ENCODE data around the gene DNAH2.

Gene DNAH2

GRCh38 chr17:7841396-7841914, 123.9 kb downstream of the DNAH2 start:
- no peak for DNase-seq (ENCODE audit: extremely low read depth, low read depth)
- H3K4me3 ChIP-seq (replicated peaks; ENCODE audit: low read depth, low read length) = peak overlapping the region; percentile 89
- TF ChIP-seq, protein P1, sequence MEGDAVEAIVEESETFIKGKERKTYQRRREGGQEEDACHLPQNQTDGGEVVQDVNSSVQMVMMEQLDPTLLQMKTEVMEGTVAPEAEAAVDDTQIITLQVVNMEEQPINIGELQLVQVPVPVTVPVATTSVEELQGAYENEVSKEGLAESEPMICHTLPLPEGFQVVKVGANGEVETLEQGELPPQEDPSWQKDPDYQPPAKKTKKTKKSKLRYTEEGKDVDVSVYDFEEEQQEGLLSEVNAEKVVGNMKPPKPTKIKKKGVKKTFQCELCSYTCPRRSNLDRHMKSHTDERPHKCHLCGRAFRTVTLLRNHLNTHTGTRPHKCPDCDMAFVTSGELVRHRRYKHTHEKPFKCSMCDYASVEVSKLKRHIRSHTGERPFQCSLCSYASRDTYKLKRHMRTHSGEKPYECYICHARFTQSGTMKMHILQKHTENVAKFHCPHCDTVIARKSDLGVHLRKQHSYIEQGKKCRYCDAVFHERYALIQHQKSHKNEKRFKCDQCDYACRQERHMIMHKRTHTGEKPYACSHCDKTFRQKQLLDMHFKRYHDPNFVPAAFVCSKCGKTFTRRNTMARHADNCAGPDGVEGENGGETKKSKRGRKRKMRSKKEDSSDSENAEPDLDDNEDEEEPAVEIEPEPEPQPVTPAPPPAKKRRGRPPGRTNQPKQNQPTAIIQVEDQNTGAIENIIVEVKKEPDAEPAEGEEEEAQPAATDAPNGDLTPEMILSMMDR (IDR thresholded peaks at IDR 0.05; ENCODE audit: low read depth, low read length, missing control alignments) = no peak

- TF ChIP-seq, protein P1 (IDR thresholded peaks at IDR 0.05; ENCODE audit: low read depth, low read length, missing control alignments) = no peak
- DNase-seq (ENCODE audit: extremely low read depth, low read depth) = no peak
- peak overlapping the region; percentile 89 for H3K4me3 ChIP-seq (replicated peaks; ENCODE audit: low read depth, low read length)
Measured at GRCh38 chr17:7841915-7842379, 124.4 kb downstream of the DNAH2 start.

DNA sequence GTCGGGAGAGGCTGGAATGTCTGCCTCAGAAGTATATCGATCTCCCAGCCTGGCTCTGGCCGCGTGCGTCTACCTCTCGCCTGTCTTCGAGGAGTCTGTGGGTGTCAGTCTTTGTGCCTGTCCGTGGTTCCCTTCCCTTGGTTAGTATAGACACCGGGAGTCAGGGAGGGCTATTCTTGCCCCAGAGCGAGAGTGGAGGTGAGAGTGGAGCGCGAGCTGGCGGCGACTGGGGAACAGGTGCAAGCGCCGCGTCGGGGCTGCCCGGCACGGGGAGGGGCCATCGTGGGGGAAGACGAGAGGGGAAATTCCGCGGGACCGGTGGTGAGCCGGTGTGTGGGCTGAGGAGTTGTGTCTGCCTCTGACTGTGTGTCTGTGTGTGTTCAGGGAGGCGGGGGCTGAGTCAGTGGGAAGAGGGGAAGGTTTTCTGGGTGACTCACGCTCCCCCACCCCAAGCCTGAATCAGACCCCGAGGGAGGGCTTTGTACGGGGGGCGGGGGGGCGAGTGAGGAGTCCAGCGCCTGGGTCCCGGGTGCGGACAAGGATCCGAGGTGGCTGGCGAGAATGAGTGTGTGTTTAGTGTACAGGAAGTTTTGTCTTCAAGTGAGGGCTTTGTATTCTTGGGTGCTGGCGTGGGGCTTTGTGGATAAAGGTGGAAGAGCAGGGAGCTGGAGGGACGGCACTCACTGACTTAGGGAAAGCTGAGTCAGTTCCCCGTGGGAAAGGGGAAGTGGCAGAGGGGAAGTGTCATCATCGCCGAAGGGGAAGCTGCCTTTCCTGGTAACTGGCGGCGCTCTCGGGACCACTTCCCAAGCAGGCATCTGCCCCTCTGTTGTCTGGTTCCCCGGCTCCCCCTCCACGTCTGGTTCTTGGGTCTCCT, 125.1 kb downstream of the DNAH2 start:
- TF ChIP-seq, protein P1 (IDR thresholded peaks at IDR 0.05; ENCODE audit: low read depth, low read length, missing control alignments) = no peak
- H3K4me3 ChIP-seq (replicated peaks; ENCODE audit: low read depth, low read length) = peak overlapping the region; percentile 89
- no peak for DNase-seq (ENCODE audit: extremely low read depth, low read depth)

- TF ChIP-seq, protein P1 (IDR thresholded peaks at IDR 0.05; ENCODE audit: low read depth, low read length, missing control alignments) = no peak
- no peak for DNase-seq (ENCODE audit: extremely low read depth, low read depth)
- H3K4me3 ChIP-seq (replicated peaks; ENCODE audit: low read depth, low read length) = peak overlapping the region; percentile 89
Measured at GRCh38 chr17:7843257-7843535, 125.7 kb downstream of the DNAH2 start.

GRCh38 chr17:7843536-7844291, 126.2 kb downstream of the DNAH2 start:
- TF ChIP-seq, protein P1 (IDR thresholded peaks at IDR 0.05; ENCODE audit: low read depth, low read length, missing control alignments) = no peak
- H3K4me3 ChIP-seq (replicated peaks; ENCODE audit: low read depth, low read length) = peak overlapping the region; percentile 89
- no peak for DNase-seq (ENCODE audit: extremely low read depth, low read depth)

DNA sequence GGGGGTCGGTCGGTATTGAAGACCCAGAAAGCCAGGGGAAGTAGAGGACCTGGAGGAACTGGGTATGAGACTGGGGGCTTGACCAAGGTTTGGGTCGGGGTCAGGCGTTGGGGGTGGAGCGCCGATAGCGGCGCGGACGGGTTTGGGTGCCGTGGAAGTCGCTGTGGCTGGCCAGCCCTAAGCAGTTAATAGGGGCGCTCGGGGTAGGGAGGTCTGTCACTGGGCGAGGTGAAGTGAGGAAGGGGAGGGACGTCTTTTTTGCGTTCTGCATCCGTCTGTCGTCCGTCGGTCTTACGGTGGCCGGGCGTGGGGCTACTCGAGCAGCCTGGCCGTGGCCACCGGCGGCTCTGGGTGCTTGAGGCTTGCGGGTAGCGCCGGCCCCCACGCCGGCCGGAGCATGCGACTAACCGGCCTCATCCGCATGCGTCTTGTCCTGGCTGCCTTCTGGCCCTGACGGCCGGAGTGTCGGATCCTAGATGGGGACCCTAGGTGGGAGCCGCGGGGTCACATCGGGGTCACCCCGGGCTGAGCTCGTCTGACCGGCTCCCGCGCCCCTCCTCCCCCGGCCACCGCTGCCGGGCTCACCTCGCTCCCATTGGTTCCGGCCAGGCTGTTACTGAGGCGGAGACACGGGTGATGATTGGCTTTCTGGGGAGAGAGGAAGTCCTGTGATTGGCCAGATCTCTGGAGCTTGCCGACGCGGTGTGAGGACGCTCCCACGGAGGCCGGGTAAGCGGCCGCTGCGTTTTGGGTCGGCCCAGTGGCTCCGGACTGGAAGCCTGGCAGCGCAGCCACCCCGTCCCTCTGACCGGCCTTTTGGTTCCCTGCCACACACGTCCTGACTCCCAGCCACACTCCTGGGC, 127.0 kb downstream of the DNAH2 start:
- TF ChIP-seq, protein P1 (IDR thresholded peaks at IDR 0.05; ENCODE audit: low read depth, low read length, missing control alignments) = no peak
- H3K4me3 ChIP-seq (replicated peaks; ENCODE audit: low read depth, low read length) = peak overlapping the region; percentile 89
- no peak for DNase-seq (ENCODE audit: extremely low read depth, low read depth)

All from HFF-Myc (cell line).